GM12874 (cell line): Measurements from ENCODE around the gene LBHD1.

Experiments used
- TF ChIP-seq, protein P1 (sequence below): IDR thresholded peaks from 2 replicates; pipeline ENCODE4 v1.5.1; 2011; ENCODE audit warnings: low read depth, mild to moderate bottlenecking, control low read depth, low read length, moderate library complexity; ENCODE audit not compliant: insufficient read depth

Gene LBHD1

DNA sequence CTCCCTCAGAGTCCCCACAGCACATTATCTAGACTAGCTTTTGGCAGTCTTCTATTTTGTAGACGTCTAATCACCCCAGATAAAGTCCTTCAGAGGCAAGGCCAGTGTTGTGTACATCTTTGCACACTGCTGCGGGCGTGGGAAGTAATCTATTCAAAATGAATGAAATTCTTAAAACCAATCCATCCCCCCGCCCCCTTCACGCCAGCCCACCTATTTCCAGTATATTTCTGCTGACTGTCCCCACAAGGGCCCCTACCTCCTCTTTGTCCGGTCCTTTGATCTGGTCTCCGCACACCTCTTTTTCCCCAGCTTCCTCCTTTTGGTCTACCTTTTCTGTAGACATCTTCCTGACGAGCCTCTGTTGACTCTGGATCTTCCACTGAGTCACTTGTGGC, 34.8 kb upstream of the LBHD1 start:
- TF ChIP-seq, protein P1, sequence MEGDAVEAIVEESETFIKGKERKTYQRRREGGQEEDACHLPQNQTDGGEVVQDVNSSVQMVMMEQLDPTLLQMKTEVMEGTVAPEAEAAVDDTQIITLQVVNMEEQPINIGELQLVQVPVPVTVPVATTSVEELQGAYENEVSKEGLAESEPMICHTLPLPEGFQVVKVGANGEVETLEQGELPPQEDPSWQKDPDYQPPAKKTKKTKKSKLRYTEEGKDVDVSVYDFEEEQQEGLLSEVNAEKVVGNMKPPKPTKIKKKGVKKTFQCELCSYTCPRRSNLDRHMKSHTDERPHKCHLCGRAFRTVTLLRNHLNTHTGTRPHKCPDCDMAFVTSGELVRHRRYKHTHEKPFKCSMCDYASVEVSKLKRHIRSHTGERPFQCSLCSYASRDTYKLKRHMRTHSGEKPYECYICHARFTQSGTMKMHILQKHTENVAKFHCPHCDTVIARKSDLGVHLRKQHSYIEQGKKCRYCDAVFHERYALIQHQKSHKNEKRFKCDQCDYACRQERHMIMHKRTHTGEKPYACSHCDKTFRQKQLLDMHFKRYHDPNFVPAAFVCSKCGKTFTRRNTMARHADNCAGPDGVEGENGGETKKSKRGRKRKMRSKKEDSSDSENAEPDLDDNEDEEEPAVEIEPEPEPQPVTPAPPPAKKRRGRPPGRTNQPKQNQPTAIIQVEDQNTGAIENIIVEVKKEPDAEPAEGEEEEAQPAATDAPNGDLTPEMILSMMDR = no peak

DNA sequence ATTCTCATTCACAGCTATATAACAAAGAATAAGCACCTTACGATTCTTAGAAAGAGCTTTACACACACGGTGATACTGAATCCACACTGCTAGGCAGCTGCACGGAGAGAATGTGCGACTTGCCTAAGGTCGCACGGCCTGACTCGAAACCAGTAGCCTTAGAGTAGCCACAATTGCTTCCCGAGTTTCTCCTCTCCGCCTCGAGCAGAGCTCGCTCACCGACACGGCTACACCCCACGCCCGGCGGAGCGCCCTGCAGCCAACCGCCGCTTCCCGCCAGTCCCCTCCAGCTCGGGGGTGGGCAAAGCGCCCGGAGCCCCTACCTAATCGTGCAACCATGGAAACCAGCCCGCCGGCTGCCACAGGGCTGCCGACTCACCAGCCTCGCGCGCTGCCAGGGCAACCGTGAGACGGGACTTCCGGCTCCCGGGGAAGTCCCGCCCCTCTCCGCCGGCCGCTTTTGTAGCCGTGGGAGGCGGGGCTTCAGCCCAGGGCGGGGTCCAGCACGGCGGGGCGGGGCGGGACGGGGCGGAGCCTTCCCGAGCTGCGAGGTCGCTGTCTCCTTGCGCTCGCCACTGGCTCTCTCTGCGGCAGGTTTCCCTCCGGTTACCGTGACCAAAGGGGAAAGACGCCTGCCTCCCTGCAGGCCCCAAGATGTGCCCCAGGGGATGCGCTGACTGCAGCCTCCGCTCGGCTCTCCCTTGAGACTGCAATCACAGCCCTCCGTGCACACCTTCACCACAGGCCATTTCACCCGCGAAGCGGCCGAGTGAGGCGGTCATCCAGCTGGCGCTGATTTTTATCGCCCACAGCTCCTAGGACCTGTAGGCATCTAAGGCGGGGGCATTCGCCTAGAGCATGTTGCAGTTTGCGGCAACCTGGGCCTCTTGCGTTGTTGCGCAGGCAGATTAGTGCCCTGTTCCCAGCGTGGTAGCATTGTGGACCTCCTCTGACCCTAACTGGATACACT, 34.1 kb upstream of the LBHD1 start:
- TF ChIP-seq, protein P1 = no peak

DNA sequence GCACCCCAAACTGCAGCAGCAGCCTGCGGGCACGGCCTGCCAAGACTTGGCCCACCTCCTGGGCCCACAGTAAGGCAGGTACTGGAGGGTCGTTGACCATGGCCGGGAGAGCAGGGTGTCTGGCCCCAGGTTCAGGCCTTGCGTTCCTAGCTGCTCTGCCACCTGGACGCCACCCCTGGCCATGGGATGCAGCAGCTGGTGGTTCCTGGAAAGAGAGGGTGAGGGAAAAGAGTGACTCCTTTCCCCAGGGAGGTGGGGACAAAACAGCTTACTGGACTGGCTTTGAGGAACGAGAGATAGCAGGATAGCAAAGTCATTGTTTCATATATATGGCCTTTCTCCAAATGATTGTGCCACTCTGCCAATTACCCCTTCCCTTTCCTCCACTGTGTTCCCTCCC, 33.3 kb upstream of the LBHD1 start:
- TF ChIP-seq, protein P1 = no peak

DNA sequence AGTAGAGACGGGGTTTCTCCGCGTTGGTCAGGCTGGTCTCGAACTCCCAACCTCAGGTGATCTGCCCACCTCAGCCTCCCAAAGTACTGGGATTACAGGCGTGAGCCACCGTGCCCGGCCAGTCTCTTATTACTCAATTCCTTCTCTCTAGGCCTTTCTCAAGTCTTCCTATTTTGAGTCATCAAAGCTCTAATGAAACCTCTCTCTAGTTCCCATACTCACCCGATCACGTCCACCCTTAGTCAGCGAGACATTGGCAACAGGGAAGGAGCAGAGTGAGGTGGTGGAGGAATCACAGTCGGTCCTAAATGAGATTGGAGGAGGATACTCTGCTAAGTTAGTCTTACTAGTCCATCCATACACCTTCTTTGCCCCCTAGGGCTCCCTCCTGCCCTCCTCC, 30.2 kb upstream of the LBHD1 start:
- TF ChIP-seq, protein P1 = no peak

DNA sequence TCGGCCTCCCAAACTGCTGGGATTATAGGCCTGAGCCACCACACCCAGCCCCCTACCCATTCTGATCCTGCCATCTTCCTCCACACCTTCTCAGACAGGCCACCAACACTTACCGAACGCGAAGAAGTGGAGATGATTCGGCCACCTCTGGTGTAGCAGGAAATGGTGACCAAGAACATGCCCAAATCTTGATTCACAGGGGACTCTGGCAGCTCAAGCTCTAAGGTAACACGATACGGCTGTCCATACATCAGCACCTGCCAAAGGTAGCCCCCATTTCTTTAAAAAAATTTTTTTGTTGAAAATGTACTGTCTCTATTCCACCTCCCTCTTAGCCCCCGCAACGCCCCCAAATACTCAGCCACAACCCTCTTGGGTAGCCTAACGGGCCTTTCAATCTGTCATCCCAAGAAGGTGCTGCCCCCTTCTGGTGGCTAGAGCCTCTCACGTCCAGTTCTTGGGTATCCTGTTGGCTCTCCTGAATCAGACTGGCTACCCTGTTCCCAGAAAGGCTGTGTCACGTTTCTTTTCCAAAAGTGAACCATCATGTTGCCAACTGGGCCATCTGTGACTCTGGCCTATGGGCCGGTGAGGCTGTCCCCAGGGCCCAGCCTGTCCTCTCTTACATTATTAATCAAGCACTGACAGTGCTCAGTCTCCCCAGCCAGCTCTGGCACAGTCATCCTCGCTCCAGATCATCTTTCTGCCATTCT, 22.5 kb upstream of the LBHD1 start:
- TF ChIP-seq, protein P1 = peak; percentile 77

DNA sequence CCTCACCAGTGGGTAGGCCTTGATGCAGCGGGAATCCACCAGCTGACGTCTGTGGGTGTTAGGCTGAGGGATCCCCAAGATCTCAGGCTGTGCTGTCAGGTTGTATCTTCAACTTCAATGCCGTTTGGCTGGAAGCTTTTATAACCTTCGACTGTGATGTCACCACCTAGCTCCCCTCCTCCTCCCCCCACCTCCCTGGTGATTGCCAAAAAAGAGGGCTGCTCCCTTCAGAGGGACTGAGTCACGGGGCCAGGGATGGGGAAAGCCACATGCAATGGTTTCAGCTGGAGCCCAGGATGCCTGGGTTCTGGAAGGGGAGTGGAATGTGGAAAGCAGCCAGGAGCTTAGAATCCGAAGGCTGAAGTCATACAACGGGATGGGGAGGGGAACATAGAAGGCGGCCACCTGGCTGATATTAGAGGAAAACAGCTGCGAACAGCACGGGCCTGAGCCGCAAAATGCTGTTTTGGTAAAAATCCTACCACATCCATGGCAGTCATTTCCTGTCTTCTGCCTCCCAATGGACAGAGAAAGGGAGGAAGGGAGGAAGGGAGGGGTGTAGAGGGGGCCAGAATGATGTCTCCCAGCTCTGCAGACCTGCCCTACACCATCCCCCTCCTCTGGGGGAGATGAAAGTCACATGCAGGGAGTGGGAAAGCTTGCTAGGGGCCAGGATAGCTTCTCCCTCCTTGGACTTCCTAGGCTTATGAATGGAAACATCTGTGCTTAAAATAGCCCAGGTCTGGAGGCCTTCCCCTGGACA, 17.5 kb upstream of the LBHD1 start, which contains the start of gene LRRN4CL:
Gene LRRN4CL (minus strand): TSS at position 110 of the 763 bp plus-strand sequence. CDS start 1,022 bp downstream, outside the sequence.
- TF ChIP-seq, protein P1 = no peak
